T-helper 2 cell treated with Interferon-gamma antibody and Interleukin-4, amounts not matched to agents 5 μg/mL and 100 μg/mL, for 36 hours (primary cell): ENCODE results near the gene PDE2A.

ENCODE experiments used
- DNase-seq: peaks from one replicate; pipeline ENCODE4 v3.0.0; 2021; ENCODE audit warnings: low spot score
- H3K27ac Mint-ChIP-seq: one replicate; pipeline ENCODE4 v1.8.0; 2021; ENCODE audit warnings: mild to moderate bottlenecking, mixed read lengths
- H3K27me3 Mint-ChIP-seq: one replicate; pipeline ENCODE4 v1.8.0; 2021; ENCODE audit warnings: low read depth, mixed read lengths
- H3K36me3 Mint-ChIP-seq: one replicate; pipeline ENCODE4 v1.8.0; 2021; ENCODE audit warnings: low read depth, mixed read lengths
- H3K4me1 Mint-ChIP-seq: one replicate; pipeline ENCODE4 v1.8.0; 2021; ENCODE audit warnings: low read depth, mixed read lengths
- H3K4me3 Mint-ChIP-seq: one replicate; pipeline ENCODE4 v1.8.0; 2022; ENCODE audit warnings: mild to moderate bottlenecking, moderate library complexity, mixed read lengths
- H3K9me3 Mint-ChIP-seq: one replicate; pipeline ENCODE4 v1.8.0; 2021; ENCODE audit warnings: mixed read lengths

The PDE2A gene

GRCh38 chr11:72543849-72544542 lies 130.2 kb downstream of the PDE2A start:
- no peaks in the 10 kb centered on the region for H3K9me3 Mint-ChIP-seq
- no peak for DNase-seq
- no peaks in the 10 kb centered on the region for H3K36me3 Mint-ChIP-seq
- H3K4me1 Mint-ChIP-seq, result no peaks in the 10 kb centered on the region
- no peak overlapping the region for H3K27ac Mint-ChIP-seq
- no peak overlapping the region for H3K4me3 Mint-ChIP-seq
- H3K27me3 Mint-ChIP-seq, result peaks cover 45% of the 10 kb centered on the region

- no peaks in the 10 kb centered on the region for H3K9me3 Mint-ChIP-seq
- no peaks in the 10 kb centered on the region for H3K4me1 Mint-ChIP-seq
- H3K36me3 Mint-ChIP-seq, result no peaks in the 10 kb centered on the region
- H3K4me3 Mint-ChIP-seq, result no peak overlapping the region
- no peak for DNase-seq
- no peak overlapping the region for H3K27ac Mint-ChIP-seq
- peaks cover 58% of the 10 kb centered on the region for H3K27me3 Mint-ChIP-seq
These were observed 132.8 kb downstream of the PDE2A start for GRCh38 chr11:72541257-72541974.

- peaks cover 69% of the 10 kb centered on the region for H3K27me3 Mint-ChIP-seq
These were observed 137.2 kb downstream of the PDE2A start for GRCh38 chr11:72537051-72537450.

GRCh38 chr11:72535194-72535547 lies 139.1 kb downstream of the PDE2A start:
- Mint-ChIP-seq H3K4me1 (no peaks in the 10 kb centered on the region), H3K9me3 (no peaks in the 10 kb centered on the region), H3K36me3 (no peaks in the 10 kb centered on the region), H3K27me3 (peaks cover 66% of the 10 kb centered on the region), H3K27ac (no peak overlapping the region), H3K4me3 (no peak overlapping the region)
- DNase-seq, result no peak

More at GRCh38 chr11:72537051-72537450, 137.2 kb downstream of the PDE2A start:
- H3K9me3 Mint-ChIP-seq, result no peaks in the 10 kb centered on the region
- DNase-seq, result no peak
- H3K36me3 Mint-ChIP-seq, result no peaks in the 10 kb centered on the region
- no peak overlapping the region for H3K4me3 Mint-ChIP-seq
- H3K4me1 Mint-ChIP-seq, result no peaks in the 10 kb centered on the region
- no peak overlapping the region for H3K27ac Mint-ChIP-seq

- Mint-ChIP-seq H3K27me3 (peaks cover 61% of the 10 kb centered on the region), H3K36me3 (no peaks in the 10 kb centered on the region), H3K9me3 (no peaks in the 10 kb centered on the region), H3K27ac (no peak overlapping the region), H3K4me3 (no peak overlapping the region), H3K4me1 (no peaks in the 10 kb centered on the region)
- no peak for DNase-seq
These were observed 139.6 kb downstream of the PDE2A start for GRCh38 chr11:72534371-72535193.

GRCh38 chr11:72529068-72529467 lies 145.2 kb downstream of the PDE2A start:
- peaks cover 26% of the 10 kb centered on the region for H3K27me3 Mint-ChIP-seq
- H3K27ac Mint-ChIP-seq, result no peak overlapping the region
- DNase-seq, result no peak
- H3K36me3 Mint-ChIP-seq, result no peaks in the 10 kb centered on the region
- H3K9me3 Mint-ChIP-seq, result no peaks in the 10 kb centered on the region
- no peaks in the 10 kb centered on the region for H3K4me1 Mint-ChIP-seq
- H3K4me3 Mint-ChIP-seq, result no peak overlapping the region

- H3K4me3 Mint-ChIP-seq, result no peak overlapping the region
- no peaks in the 10 kb centered on the region for H3K9me3 Mint-ChIP-seq
- H3K27ac Mint-ChIP-seq, result no peak overlapping the region
- H3K36me3 Mint-ChIP-seq, result no peaks in the 10 kb centered on the region
- no peak for DNase-seq
- H3K4me1 Mint-ChIP-seq, result no peaks in the 10 kb centered on the region
- H3K27me3 Mint-ChIP-seq, result peaks cover 26% of the 10 kb centered on the region
These were observed 146.1 kb downstream of the PDE2A start for GRCh38 chr11:72528121-72528520.
